ENCODE results near the gene ADSS1.

DNA sequence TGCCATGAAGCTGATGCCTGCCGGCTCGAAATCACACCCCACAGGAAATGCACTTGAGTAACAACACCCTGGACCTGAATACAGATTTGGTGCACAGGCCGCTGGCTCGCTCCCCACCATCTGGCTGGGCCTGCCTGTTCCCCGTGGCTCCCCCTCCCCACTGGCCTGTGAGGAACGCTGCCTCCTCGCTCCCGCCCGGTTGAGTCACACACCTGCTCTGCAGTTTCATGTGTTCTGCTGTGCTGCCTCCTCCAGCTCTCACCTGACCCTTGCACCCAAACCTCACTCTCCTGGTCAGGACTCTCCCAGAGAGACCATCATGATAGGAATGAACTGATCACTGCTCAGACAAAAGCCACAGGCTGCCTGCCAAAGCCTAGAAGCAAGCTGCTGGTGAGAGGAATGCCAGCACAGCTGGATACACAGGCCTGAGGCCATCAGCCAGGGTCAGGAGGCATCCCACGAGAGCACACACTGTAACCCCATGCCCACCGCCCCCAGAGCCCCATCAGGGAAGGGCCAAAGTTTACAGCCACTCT, 25.2 kb downstream of the ADSS1 start:
- no peak for TF ChIP-seq EZH2phosphoT487 (IDR thresholded peaks at IDR 0.05; ENCODE audit: borderline replicate concordance)
- TF ChIP-seq POLR2A (IDR thresholded peaks at IDR 0.05; ENCODE audit: borderline replicate concordance, extremely low read depth, insufficient read depth, insufficient read length): no peak
- no peak for TF ChIP-seq CBX3 (IDR thresholded peaks at IDR 0.05; ENCODE audit: low read depth)
- no peak for TF ChIP-seq EGR1 (IDR thresholded peaks at IDR 0.05; ENCODE audit: low read depth)
- TF ChIP-seq, protein P1, sequence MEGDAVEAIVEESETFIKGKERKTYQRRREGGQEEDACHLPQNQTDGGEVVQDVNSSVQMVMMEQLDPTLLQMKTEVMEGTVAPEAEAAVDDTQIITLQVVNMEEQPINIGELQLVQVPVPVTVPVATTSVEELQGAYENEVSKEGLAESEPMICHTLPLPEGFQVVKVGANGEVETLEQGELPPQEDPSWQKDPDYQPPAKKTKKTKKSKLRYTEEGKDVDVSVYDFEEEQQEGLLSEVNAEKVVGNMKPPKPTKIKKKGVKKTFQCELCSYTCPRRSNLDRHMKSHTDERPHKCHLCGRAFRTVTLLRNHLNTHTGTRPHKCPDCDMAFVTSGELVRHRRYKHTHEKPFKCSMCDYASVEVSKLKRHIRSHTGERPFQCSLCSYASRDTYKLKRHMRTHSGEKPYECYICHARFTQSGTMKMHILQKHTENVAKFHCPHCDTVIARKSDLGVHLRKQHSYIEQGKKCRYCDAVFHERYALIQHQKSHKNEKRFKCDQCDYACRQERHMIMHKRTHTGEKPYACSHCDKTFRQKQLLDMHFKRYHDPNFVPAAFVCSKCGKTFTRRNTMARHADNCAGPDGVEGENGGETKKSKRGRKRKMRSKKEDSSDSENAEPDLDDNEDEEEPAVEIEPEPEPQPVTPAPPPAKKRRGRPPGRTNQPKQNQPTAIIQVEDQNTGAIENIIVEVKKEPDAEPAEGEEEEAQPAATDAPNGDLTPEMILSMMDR (IDR thresholded peaks at IDR 0.05 in 2 of 3, conservative IDR thresholded peaks at IDR 0.05 in 1 of 3; ENCODE audit: borderline replicate concordance in 1 of 3, insufficient read depth in 1 of 3, low read depth in 2 of 3, low read length in 2 of 3): no peak
- TF ChIP-seq ZNF274 (IDR thresholded peaks at IDR 0.05; ENCODE audit: low read depth, low read length): no peak
- no peak for TF ChIP-seq CEBPB (IDR thresholded peaks at IDR 0.05; ENCODE audit: low read depth)
- TF ChIP-seq, protein P2, sequence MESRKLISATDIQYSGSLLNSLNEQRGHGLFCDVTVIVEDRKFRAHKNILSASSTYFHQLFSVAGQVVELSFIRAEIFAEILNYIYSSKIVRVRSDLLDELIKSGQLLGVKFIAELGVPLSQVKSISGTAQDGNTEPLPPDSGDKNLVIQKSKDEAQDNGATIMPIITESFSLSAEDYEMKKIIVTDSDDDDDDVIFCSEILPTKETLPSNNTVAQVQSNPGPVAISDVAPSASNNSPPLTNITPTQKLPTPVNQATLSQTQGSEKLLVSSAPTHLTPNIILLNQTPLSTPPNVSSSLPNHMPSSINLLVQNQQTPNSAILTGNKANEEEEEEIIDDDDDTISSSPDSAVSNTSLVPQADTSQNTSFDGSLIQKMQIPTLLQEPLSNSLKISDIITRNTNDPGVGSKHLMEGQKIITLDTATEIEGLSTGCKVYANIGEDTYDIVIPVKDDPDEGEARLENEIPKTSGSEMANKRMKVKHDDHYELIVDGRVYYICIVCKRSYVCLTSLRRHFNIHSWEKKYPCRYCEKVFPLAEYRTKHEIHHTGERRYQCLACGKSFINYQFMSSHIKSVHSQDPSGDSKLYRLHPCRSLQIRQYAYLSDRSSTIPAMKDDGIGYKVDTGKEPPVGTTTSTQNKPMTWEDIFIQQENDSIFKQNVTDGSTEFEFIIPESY (IDR thresholded peaks at IDR 0.05; ENCODE audit: extremely low read depth, insufficient replicate concordance, low read length): no peak
- TF ChIP-seq, protein P3, sequence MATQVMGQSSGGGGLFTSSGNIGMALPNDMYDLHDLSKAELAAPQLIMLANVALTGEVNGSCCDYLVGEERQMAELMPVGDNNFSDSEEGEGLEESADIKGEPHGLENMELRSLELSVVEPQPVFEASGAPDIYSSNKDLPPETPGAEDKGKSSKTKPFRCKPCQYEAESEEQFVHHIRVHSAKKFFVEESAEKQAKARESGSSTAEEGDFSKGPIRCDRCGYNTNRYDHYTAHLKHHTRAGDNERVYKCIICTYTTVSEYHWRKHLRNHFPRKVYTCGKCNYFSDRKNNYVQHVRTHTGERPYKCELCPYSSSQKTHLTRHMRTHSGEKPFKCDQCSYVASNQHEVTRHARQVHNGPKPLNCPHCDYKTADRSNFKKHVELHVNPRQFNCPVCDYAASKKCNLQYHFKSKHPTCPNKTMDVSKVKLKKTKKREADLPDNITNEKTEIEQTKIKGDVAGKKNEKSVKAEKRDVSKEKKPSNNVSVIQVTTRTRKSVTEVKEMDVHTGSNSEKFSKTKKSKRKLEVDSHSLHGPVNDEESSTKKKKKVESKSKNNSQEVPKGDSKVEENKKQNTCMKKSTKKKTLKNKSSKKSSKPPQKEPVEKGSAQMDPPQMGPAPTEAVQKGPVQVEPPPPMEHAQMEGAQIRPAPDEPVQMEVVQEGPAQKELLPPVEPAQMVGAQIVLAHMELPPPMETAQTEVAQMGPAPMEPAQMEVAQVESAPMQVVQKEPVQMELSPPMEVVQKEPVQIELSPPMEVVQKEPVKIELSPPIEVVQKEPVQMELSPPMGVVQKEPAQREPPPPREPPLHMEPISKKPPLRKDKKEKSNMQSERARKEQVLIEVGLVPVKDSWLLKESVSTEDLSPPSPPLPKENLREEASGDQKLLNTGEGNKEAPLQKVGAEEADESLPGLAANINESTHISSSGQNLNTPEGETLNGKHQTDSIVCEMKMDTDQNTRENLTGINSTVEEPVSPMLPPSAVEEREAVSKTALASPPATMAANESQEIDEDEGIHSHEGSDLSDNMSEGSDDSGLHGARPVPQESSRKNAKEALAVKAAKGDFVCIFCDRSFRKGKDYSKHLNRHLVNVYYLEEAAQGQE (IDR thresholded peaks at IDR 0.05; ENCODE audit: low read depth): no peak
- no peak for TF ChIP-seq EZH2 (IDR thresholded peaks at IDR 0.05)
- no peak for TF ChIP-seq YY1 (IDR thresholded peaks at IDR 0.05; ENCODE audit: extremely low read depth, insufficient replicate concordance, low read depth, low read length)
